RPMI7951 (cell line): ENCODE data around the gene METTL8. TPM values are rescaled to one million over a fixed set of nuclear protein-coding genes. Genes with fewer than 3 reads are reported as not detected.
"Not testable (repeated sequence)": the region's sequence is repeated elsewhere in the genome, so short reads cannot be mapped to it uniquely, and the experiment has no call there.

Experiments used
- DNase-seq: peaks from one replicate; pipeline ENCODE4 v3.0.0-alpha.2; 2012; ENCODE audit warnings: low read depth
- total RNA-seq: library from RNA; depleted of rRNA; stranded (reverse); fragments of >200 nt; shearing (Covaris generic); gene quantifications from 2 replicates; pipeline ENCODE4 v1.2.3, GENCODE V29; 2014

Gene METTL8
- total RNA-seq, 1 experiment from 2014 or later, result 32.0 TPM

DNA sequence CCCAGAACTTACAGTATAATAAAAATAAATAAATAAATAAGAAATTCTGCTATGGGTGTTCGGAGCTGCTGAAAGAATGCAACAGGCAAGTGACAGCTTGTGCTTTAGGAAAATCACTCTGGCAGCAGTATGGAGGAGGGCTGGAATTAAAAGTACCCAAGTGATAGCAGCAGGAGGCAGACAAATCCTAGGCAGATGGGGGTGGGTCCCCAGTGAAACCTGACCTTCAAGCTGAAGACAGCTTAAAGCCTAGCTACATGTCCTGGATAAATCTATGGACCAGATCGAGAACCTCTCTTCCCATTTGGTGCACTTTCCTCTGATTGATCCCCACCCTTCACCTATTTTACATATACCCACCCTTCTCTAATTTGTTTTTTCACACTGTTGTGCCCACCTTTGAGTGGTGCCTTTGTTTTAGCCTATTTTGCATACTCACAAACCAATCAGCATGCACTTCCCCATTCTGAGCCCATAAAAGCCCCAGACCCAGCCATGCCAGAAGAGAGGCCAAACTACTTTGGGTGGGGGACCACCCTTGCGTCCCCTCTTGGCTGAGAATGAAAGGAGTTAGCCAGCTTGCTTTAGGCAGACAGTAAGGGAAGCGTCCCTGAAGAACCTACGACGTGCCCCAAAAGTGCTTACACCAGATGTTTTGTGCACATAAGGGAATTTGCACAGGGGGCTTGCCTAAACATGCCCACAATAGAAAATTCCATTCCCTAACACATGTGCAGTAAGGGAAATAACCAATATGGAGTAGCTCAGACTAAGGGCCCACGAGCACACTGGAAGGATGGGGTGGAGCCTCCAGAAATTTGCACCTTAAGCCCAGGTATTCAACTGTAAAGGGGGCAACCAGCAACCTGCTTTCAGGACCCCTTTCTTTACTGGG lies 3.0 kb downstream of the METTL8 start:
- DNase-seq, result no peak

GRCh38 chr2:171422710-171423495 lies 10.9 kb downstream of the METTL8 start:
- not testable (repeated sequence) for DNase-seq

DNA sequence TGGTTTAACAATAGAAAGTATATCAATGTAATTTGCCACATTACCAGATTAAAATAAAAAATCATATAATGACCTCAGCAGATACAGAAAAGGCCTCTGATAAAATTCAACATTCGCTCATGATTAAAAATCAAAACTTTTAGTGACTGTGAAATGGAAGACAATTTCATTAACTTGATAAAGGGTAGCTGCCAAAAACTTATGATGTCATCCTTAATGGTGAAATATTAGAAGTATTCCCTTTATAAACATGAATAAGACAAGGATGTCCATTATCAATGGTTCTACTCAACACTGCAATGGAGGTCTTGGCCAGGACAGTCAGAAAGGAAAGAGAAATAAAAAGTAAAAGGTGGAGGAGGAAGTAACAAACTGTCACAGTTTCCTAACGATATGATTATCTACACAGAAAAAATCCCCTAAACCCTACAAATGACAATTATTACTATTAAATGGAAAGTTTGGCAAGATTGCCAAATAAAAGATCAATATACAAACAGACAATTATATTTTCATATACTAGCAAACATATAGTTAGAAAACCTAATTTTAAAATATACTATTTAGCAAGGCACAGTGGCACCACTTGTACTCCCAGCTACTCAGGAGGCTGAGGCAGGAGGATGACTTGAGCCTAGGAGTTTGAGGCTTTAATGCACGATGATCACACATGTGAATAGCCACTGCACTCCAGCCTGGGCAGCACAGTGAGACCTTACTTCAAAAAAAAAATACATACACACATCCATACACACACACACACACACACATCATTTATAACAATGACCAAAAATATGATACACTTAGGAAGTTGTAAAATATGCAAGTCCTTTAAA lies 12.8 kb downstream of the METTL8 start:
- no peak for DNase-seq

- DNase-seq, result no peak
Measured at GRCh38 chr2:171419333-171419732, 14.5 kb downstream of the METTL8 start.

DNA sequence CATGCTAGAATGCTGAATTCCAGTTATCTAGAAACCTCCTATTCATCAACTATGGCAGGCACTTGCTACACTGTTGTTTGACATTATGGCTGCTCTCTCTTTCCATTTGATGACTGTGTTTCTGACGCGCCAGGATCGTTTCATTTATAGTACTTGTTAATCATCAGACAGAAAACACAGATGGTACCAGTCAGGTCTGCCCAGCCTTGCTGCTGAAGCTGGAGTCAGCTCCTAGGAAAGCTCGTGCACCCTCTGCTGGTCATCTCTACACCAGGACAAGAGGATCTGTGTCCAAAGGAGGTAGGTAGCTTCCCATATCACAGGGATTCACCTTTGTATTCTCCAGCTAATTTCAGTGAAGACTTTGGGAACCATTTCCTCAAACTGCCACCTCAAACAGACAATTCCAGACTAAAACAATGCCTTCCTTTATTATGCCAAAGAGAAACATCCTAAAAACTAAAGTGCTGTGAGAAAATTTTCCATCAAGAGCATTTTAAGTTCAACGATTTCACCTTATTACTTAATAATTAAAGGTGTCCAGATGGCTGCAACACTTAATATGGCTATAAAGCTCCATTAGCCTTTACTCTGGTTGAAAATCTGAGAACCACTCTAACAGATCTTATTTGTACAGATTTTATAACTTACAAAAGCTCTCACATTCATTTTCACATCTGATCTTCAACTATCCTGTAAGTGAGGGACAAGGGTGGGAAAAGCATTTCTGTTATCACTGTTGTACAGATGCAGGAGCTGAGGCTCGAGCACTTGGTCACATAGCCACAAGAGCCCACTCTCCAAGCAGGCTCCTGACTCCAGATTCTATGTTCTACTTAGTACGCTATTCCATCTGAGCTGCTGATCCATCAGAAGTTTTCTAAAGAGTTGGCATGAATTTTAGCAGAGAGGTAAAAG lies 17.5 kb downstream of the METTL8 start:
- DNase-seq, result peak; percentile 92

DNA sequence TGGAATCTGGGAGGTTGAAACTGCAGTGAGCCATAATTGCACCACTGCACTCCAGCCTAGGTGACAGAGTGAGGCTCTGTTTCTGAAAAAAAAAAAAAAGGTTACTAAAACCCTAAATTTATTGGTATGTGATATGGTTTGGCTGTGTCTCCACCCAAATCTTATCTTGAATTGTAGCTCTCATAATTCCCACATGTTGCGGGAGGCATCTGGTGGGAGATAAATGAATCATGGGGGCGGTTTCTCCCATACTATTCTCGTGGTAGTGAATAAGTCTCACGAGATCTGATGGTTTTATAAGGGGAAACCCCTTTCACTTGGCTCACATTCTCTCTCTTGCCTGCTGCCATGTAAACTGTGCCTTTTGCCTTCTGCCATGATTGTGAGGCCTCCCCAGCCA lies 19.1 kb downstream of the METTL8 start:
- DNase-seq, result not testable (repeated sequence)

DNA sequence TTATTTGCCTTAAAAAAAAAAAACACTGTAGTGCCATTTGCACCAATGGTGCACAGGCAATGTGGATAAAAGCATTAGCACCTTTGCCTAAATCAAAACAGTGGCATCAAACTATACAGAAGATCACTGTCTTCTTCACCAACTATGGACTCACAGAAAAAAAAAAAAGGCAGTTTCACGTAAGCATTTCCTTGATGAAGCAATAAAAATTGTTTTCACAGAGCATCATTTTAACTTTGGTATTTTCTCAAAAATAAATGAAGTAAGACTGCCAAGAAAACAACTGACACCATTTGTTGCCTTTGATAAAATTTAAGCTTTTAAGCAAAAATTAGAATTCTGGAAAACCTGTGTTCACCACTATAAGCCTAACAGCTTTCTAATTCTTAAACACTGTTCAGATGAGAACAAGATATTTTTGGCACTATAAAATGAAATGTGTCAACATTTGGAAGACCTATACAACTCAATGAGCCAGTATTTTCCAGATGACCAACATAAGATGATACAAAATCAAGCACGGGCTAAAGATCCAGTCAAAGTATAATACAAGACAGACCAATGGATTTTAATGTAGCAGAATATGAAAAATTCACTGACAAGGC lies 21.1 kb downstream of the METTL8 start:
- no peak for DNase-seq

DNA sequence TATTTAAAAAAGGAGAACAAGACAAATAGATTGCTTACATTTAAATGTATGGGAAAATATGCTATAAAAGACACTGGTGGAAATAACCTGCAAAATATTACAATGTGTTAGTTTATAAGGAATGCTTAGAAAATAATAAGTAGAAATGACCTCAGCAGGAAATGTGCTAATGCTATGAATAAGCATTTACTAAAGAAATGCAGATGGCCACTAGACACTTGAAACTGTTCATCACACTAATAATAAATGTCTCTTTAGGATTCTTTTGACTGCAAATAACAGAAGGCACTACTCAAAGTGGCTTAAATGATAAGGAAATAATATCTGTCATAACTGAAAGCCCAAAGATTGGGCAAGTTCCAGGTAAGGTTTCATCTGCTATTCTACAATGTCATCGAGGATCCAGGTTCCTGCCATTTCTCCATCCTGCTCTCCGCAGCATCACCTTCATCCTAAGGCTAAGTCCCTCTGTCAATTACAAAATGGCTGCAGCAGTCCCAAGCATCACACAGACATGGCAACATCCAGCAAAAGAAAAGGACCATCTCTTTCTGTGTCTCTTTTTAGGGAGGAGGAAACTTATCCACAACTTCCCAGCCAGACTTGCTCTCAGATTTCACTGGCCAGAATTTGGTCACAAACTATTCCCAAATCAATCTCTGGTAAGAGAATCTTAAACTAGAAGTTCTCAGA lies 21.9 kb downstream of the METTL8 start:
- no peak for DNase-seq

- no peak for DNase-seq
Measured at GRCh38 chr2:171411214-171411613, 22.6 kb downstream of the METTL8 start.

- DNase-seq, result no peak
Measured at GRCh38 chr2:171410624-171411023, 23.2 kb downstream of the METTL8 start.

DNA sequence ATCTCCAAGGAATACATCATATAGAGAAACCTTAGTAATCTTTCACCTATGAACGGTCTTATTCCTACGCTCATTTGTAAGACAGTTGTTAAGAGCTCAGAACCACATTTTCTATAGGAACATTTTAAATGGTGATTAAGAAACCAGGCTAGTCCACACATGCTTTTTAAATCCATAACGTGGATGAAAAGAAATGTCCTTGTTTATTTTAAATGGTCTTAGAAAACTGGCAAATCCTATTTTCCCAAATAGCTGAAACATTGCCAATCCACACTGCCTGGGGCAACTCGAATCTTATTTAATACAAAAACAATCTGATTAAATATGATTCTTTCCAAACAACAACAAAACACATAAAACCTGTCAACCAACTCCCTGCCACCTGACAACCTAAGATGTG lies 23.7 kb downstream of the METTL8 start:
- no peak for DNase-seq

- peak; percentile 62 for DNase-seq
Measured at GRCh38 chr2:171409436-171409971, 24.3 kb downstream of the METTL8 start.

GRCh38 chr2:171407676-171408044 lies 26.1 kb downstream of the METTL8 start:
- DNase-seq, result no peak

DNA sequence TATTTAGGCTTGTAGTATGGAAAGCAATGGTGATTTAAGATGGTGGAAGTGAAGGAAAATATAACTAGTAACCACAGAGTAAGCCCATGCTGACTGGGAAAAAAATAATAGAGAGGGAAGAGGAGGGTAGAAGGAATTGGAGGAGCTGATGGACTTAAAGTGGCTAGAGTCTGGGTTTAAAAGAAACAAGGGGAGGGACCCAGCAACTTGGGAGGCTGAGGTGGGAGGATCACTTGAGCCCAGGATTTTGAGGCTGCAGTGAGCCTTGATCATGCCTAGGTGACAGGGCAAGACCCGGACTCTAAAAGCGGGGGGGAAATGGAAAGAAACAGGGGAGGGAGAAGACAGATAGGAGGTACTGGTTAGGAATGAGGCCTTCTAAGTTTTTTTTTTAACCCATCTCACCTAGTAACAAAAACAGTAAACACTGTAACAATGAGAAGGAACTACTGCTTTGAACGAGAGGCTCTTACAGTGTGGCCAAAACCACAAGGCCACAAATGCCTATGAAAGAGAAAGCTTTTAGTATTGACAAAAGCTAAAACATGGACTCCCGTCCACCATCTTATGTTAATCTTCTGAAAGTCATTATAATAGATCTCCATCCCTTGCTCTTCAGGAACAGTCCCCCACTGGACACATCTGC lies 26.6 kb downstream of the METTL8 start:
- DNase-seq, result peak; percentile 33

GRCh38 chr2:171406044-171406443 lies 27.7 kb downstream of the METTL8 start:
- no peak for DNase-seq

- DNase-seq, result no peak
Measured at GRCh38 chr2:171405546-171405945, 28.2 kb downstream of the METTL8 start.

- DNase-seq, result no peak
Measured at GRCh38 chr2:171404719-171405118, 29.1 kb downstream of the METTL8 start.

- DNase-seq, result peak; percentile 81
Measured at GRCh38 chr2:171404261-171404660, 29.5 kb downstream of the METTL8 start.
